ENCODE measurements around the gene SGCE.

- TF ChIP-seq, protein P1, sequence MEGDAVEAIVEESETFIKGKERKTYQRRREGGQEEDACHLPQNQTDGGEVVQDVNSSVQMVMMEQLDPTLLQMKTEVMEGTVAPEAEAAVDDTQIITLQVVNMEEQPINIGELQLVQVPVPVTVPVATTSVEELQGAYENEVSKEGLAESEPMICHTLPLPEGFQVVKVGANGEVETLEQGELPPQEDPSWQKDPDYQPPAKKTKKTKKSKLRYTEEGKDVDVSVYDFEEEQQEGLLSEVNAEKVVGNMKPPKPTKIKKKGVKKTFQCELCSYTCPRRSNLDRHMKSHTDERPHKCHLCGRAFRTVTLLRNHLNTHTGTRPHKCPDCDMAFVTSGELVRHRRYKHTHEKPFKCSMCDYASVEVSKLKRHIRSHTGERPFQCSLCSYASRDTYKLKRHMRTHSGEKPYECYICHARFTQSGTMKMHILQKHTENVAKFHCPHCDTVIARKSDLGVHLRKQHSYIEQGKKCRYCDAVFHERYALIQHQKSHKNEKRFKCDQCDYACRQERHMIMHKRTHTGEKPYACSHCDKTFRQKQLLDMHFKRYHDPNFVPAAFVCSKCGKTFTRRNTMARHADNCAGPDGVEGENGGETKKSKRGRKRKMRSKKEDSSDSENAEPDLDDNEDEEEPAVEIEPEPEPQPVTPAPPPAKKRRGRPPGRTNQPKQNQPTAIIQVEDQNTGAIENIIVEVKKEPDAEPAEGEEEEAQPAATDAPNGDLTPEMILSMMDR (IDR thresholded peaks at IDR 0.05): no peak
- TF ChIP-seq POLR2A (IDR thresholded peaks at IDR 0.05): no peak
These were observed 25.1 kb downstream of the SGCE start for GRCh38 chr7:94630855-94631254.

Data from vagina (tissue), 2 donors.